B cell (primary cell): Measurements from ENCODE around the gene ADAMTS19.

ENCODE experiments used
- EZH2 ChIP-seq: IDR thresholded peaks from 2 replicates; pipeline ENCODE4 v1.6.1; 2012; ENCODE audit warnings: borderline replicate concordance, low read depth, mild to moderate bottlenecking, moderate library complexity, low read length; ENCODE audit not compliant: insufficient read depth, poor library complexity, severe bottlenecking
- TF ChIP-seq, protein P1 (sequence below): fragments of 200-600 bp; IDR thresholded peaks from one replicate; pipeline ENCODE4 v1.8.0; 2022; ENCODE audit warnings: antibody characterized with exemption, mild to moderate bottlenecking

DNA sequence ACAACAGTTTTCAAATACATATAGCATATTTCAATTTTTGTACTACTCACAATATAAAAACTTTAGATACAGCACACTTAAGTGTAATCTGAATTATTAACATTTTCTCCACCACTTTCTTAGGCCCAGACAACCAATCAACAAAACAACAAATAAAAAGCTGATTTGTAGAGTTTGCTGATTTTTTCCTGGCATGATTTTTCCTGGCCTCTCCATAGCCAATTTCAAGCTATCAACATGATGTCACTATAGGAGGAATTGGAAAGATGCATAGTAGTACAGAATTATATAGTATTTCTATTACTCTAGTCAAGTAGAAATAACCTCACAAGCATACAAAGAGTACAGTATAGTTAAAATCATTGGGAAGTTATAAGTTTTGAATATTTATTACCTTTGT, 35.1 kb upstream of the ADAMTS19 start:
- no peak for TF ChIP-seq EZH2
- TF ChIP-seq, protein P1, sequence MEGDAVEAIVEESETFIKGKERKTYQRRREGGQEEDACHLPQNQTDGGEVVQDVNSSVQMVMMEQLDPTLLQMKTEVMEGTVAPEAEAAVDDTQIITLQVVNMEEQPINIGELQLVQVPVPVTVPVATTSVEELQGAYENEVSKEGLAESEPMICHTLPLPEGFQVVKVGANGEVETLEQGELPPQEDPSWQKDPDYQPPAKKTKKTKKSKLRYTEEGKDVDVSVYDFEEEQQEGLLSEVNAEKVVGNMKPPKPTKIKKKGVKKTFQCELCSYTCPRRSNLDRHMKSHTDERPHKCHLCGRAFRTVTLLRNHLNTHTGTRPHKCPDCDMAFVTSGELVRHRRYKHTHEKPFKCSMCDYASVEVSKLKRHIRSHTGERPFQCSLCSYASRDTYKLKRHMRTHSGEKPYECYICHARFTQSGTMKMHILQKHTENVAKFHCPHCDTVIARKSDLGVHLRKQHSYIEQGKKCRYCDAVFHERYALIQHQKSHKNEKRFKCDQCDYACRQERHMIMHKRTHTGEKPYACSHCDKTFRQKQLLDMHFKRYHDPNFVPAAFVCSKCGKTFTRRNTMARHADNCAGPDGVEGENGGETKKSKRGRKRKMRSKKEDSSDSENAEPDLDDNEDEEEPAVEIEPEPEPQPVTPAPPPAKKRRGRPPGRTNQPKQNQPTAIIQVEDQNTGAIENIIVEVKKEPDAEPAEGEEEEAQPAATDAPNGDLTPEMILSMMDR: no peak
